GM12878 (cell line): Measurements from ENCODE around the gene UCN2. TPM values are rescaled to one million over a fixed set of nuclear protein-coding genes. Genes with fewer than 3 reads are reported as not detected.

Experiments
- ATAC-seq: fragments of 200-7000 bp; cut with Tn5 transposase; 3 replicates; pipeline ENCODE4 v1.9.1; 2020; ENCODE audit warnings: mild to moderate bottlenecking, moderate library complexity
- BruUV-seq: library from RNA; stranded (reverse); fragments of 400-500 nt; replicated peaks from 2 replicates; lab custom pipeline; 2021; lab: Mats Ljungman, UMichigan
- CTCF ChIA-PET: fragments of 300-600 bp; sonication (Branson Sonifier 250); formaldehyde crosslinking; extraction: SDS; loops from one replicate; lab custom pipeline; 2021; ENCODE audit warnings: inconsistent platforms; lab: Yijun Ruan, JAX
- POLR2A ChIA-PET: fragments of 350-600 bp; formaldehyde crosslinking; extraction: SDS; loops from one replicate; lab custom pipeline; 2021; ENCODE audit warnings: inconsistent platforms; lab: Charles Lee
- RAD21 ChIA-PET: fragments of 300-600 bp; sonication (Branson Sonifier 250); formaldehyde crosslinking; loops from one replicate; lab custom pipeline; 2023; ENCODE audit warnings: antibody characterized with exemption; ENCODE audit not compliant: unreplicated experiment; lab: Charles Lee
- SMC1A ChIA-PET: fragments of 300-600 bp; sonication (Branson Sonifier 250); formaldehyde crosslinking; loops from one replicate; lab custom pipeline; 2023; ENCODE audit not compliant: unreplicated experiment, uncharacterized antibody; lab: Charles Lee
- DNase-seq: peaks from one replicate; pipeline ENCODE4 v3.0.0-alpha.2; 2011; ENCODE audit warnings: low read depth, low spot score
- FAIRE-seq: peaks from 3 replicates; lab custom pipeline; 2011; peaks lifted over from hg19 to GRCh38; lab: Jason Lieb, UNC
- H2AFZ ChIP-seq: 2 replicates; pipeline ENCODE4 v1.6.0; 2011; ENCODE audit warnings: low read depth, low read length, control low read depth; ENCODE audit not compliant: control insufficient read depth
- H3K27ac ChIP-seq: 2 replicates; pipeline ENCODE4 v1.5.1; 2011; ENCODE audit warnings: control low read depth; ENCODE audit not compliant: control insufficient read depth, insufficient read depth
- H3K27me3 ChIP-seq, 2 experiments: replicated peaks in 1 of 2; 2 replicates each; pipeline versions ENCODE4 v1.6.0 to v1.6.1; 2011; ENCODE audit warnings: low read length in 1 of 2; ENCODE audit not compliant: control insufficient read depth in 2 of 2, insufficient read depth in 2 of 2
- H3K36me3 ChIP-seq, 2 experiments: 2 replicates each; pipeline ENCODE4 v1.5.1; 2011; ENCODE audit warnings: low read length in 1 of 2; ENCODE audit not compliant: control insufficient read depth in 2 of 2, insufficient read depth in 2 of 2
- H3K4me1 ChIP-seq: 2 replicates; pipeline ENCODE4 v1.6.1; 2011; ENCODE audit warnings: mild to moderate bottlenecking, low read length, moderate library complexity, mixed read lengths; ENCODE audit not compliant: control insufficient read depth, insufficient read depth
- H3K4me2 ChIP-seq: 2 replicates; pipeline ENCODE4 v1.6.0; 2011; ENCODE audit warnings: control low read depth; ENCODE audit not compliant: control insufficient read depth, insufficient read depth
- H3K4me3 ChIP-seq: fragments of 200-600 bp; sonication (generic); 2 replicates; pipeline ENCODE4 v1.5.1; 2016
- H3K79me2 ChIP-seq: 2 replicates; pipeline ENCODE4 v1.6.0; 2011; ENCODE audit warnings: low read length; ENCODE audit not compliant: control insufficient read depth, insufficient read depth
- H3K9ac ChIP-seq: 2 replicates; pipeline ENCODE4 v1.8.0; 2011; ENCODE audit warnings: low read length, control low read depth, mixed read lengths; ENCODE audit not compliant: control insufficient read depth, insufficient read depth
- H3K9me3 ChIP-seq: replicated peaks from 3 replicates; pipeline ENCODE4 v1.5.1; 2011; ENCODE audit warnings: mild to moderate bottlenecking, low read length; ENCODE audit not compliant: control insufficient read depth, insufficient read depth
- H4K20me1 ChIP-seq: 2 replicates; pipeline ENCODE4 v1.6.0; 2011; ENCODE audit not compliant: control insufficient read depth, insufficient read depth
- CEBPB ChIP-seq, 2 experiments: fragments of 150-350 bp in 1 of 2; IDR thresholded peaks; 2 replicates each; pipeline ENCODE4 v1.6.1; 2012 to 2014; ENCODE audit warnings: low read depth in 2 of 2, low read length in 2 of 2, borderline replicate concordance in 1 of 2, inconsistent platforms in 1 of 2
- CHD2 ChIP-seq: IDR thresholded peaks from 2 replicates; pipeline ENCODE4 v1.6.1; 2011; ENCODE audit warnings: low read depth, low read length, improper control_type of control experiment, borderline replicate concordance
- CHD4 ChIP-seq: fragments of 200-600 bp; sonication (generic); IDR thresholded peaks from 2 replicates; pipeline ENCODE4 v1.6.1; 2016; ENCODE audit warnings: mild to moderate bottlenecking
- EZH2 ChIP-seq: IDR thresholded peaks from 2 replicates; pipeline ENCODE4 v1.6.1; 2012; ENCODE audit warnings: low read depth, mild to moderate bottlenecking, control low read depth, inconsistent platforms, low read length, borderline replicate concordance; ENCODE audit not compliant: control insufficient read depth
- FOS ChIP-seq: IDR thresholded peaks from 3 replicates; pipeline ENCODE4 v1.6.1; 2011; ENCODE audit warnings: borderline replicate concordance; ENCODE audit not compliant: insufficient read length; ENCODE audit errors: extremely low read depth
- FOXK2 ChIP-seq: fragments of 450-650 bp; IDR thresholded peaks from 2 replicates; pipeline ENCODE4 v1.6.1; 2017; ENCODE audit warnings: mild to moderate bottlenecking, moderate library complexity
- RCOR1 ChIP-seq: conservative IDR thresholded peaks from 2 replicates; pipeline ENCODE4 v1.6.1; 2012; ENCODE audit warnings: low read depth, low read length, improper control_type of control experiment
- RUNX3 ChIP-seq: IDR thresholded peaks from 2 replicates; pipeline ENCODE4 v1.6.1; 2012; ENCODE audit warnings: low read length, inconsistent platforms
- SMAD5 ChIP-seq: IDR thresholded peaks from 2 replicates; pipeline ENCODE4 v1.6.1; 2016; ENCODE audit warnings: antibody characterized with exemption, low read depth
- SREBF2 ChIP-seq: IDR thresholded peaks from 2 replicates; pipeline ENCODE4 v1.6.1; 2012; ENCODE audit warnings: mild to moderate bottlenecking, low read length
- TCF12 ChIP-seq: IDR thresholded peaks from 2 replicates; pipeline ENCODE4 v1.6.1; 2011; ENCODE audit warnings: low read depth, mild to moderate bottlenecking, low read length
- WGBS: methylation state at CpG from one replicate; pipeline ENCODE4 v1.1.6; 2016; ENCODE audit warnings: low lambda C conversion rate; ENCODE audit not compliant: insufficient replicate concordance, insufficient coverage; ENCODE audit errors: missing lambda C conversion rate; 5-methylcytosine and 5-hydroxymethylcytosine counted together
- in situ Hi-C: fragments of 300-500 bp; cut with MboI; formaldehyde crosslinking; loops from 9 replicates; pipeline ENCODE4 v1.14.3; 2018; ENCODE audit warnings: mixed read lengths
- intact Hi-C: fragments of 100-400 bp; cut with micrococcal nuclease; formaldehyde crosslinking; loops from one replicate; pipeline ENCODE4 v1.14.2; 2022; ENCODE audit not compliant: unreplicated experiment
- polyA plus RNA-seq, 11 experiments: library from polyadenylated mRNA; depleted of rRNA in 4 of 11; unstranded in 6 of 11; stranded (reverse) in 5 of 11; fragments of >200 nt; fragmentation: Nextera tagmentation in 4 of 11; fragmentation: Illumina TruSeq in 1 of 11; extraction: Ambion mirVana in 4 of 11; extraction: Trizol in 1 of 11; gene quantifications; 1 replicate in 1 of 11; 2 replicates in 10 of 11; pipeline versions ENCODE4 v1.2.1 to v1.2.3, GENCODE V29; 2011 to 2016; ENCODE audit warnings: inconsistent platforms in 2 of 11, missing spikeins in 2 of 11, low read depth in 1 of 11
- total RNA-seq, 4 experiments: library from RNA; depleted of rRNA in 3 of 4; stranded (reverse); fragments of >200 nt in 3 of 4; fragmentation: Illumina TruSeq in 1 of 4; extraction: Trizol in 1 of 4; gene quantifications; 2 replicates each; pipeline versions ENCODE4 v1.2.1 to v1.2.3, GENCODE V29; 2013 to 2021

Gene UCN2
- total and polyA plus RNA-seq, 10 of the 15 experiments (the other 5 are each of a cell fraction or from before 2014, with no cell fraction given) = 0.05 TPM; not detected in 9

DNA sequence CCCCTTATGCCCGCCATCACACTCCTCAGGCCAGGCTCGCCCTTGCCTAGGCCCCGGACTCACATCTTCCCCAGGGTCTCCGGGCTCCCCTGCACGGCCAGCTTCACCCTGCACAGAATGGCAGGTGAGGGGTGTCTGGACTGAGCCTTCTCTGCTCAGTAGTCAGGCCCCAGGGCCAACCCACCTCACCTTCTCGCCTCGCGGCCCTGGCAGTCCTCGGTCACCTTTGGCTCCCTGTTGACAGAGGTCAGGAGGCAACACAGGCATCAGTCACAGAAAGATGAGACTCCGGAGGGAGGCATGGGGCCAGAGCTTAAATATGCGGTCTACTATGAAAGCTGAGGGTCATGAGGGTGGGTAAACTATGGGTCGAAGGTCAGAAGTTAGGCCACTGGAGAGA, 8.4 kb upstream of the UCN2 start:
- no peak for ATAC-seq
- BruUV-seq = no TSS peak
- ChIA-PET CTCF (interaction anchor here (0.6 to 1.3 kb wide), 3 partner anchors 98 to 458 kb away, joined by 3 read pairs; partner anchors contain the start of gene IMPDH2), SMC1A (no interaction called here), RAD21 (no interaction called here), POLR2A (no interaction called here)
- H3K79me2 ChIP-seq = no peaks in the 10 kb centered on the region
- no peaks in the 10 kb centered on the region for H3K4me1 ChIP-seq
- no peaks in the 10 kb centered on the region for H3K9me3 ChIP-seq
- no peak for FAIRE-seq
- no peaks in the 10 kb centered on the region for H4K20me1 ChIP-seq
- in situ Hi-C loops (no loop called here), intact Hi-C loops (no loop called here)
- no peak for DNase-seq
- H3K4me3 ChIP-seq = no peak overlapping the region
- H3K27ac ChIP-seq = no peak overlapping the region
- 39% methylated on average over 12 of the region's 12 CpGs for WGBS
- no peak overlapping the region for H2AFZ ChIP-seq
- no peaks in the 10 kb centered on the region for H3K27me3 ChIP-seq
- H3K36me3 ChIP-seq = no peaks in the 10 kb centered on the region
- no peak overlapping the region for H3K4me2 ChIP-seq
- no peak for TF ChIP-seq FOS
- TF ChIP-seq CEBPB (IDR thresholded peaks at IDR 0.05; ENCODE audit: borderline replicate concordance in 1 of 2, low read depth in 2 of 2, low read length in 2 of 2) = no peak
- no peak for TF ChIP-seq RUNX3
- TF ChIP-seq FOXK2 = no peak
- no peak for TF ChIP-seq CHD4
- no peak for TF ChIP-seq TCF12
- no peak for TF ChIP-seq CHD2
- no peak for TF ChIP-seq SMAD5
- TF ChIP-seq RCOR1 = no peak
- no peak for TF ChIP-seq SREBF2
- TF ChIP-seq EZH2 = no peak
- H3K9ac ChIP-seq = no peak overlapping the region
